ENCODE results near the gene SH3D19.

DNA sequence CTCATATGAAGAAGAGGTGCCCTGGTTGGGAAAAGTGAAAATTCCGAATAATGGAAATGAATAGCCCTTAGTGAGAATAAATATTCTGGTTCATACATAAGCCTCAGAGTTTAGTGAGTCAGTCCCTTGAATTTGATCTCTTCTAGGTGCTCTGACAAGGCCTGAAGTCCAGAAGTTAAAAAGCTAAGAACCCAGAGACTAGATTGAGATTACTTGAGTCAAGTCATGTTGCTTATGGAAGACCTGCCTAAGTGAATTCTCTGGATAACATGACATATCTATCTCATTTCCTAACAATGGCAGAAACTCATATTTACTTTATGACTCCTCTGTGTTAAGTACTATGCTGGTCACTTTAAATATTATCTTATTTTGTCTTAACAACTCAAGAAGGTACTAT, 58.9 kb downstream of the SH3D19 start:
- TF ChIP-seq, protein P1, sequence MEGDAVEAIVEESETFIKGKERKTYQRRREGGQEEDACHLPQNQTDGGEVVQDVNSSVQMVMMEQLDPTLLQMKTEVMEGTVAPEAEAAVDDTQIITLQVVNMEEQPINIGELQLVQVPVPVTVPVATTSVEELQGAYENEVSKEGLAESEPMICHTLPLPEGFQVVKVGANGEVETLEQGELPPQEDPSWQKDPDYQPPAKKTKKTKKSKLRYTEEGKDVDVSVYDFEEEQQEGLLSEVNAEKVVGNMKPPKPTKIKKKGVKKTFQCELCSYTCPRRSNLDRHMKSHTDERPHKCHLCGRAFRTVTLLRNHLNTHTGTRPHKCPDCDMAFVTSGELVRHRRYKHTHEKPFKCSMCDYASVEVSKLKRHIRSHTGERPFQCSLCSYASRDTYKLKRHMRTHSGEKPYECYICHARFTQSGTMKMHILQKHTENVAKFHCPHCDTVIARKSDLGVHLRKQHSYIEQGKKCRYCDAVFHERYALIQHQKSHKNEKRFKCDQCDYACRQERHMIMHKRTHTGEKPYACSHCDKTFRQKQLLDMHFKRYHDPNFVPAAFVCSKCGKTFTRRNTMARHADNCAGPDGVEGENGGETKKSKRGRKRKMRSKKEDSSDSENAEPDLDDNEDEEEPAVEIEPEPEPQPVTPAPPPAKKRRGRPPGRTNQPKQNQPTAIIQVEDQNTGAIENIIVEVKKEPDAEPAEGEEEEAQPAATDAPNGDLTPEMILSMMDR (IDR thresholded peaks at IDR 0.05) = no peak
- no peak for TF ChIP-seq POLR2A (IDR thresholded peaks at IDR 0.05)
